Right lung (tissue), 5 donors: ENCODE results near the gene STAG2. TPM values are rescaled to one million over a fixed set of nuclear protein-coding genes. Genes with fewer than 3 reads are reported as not detected.

Source experiments
- DNase-seq, 2 donors: peaks; one replicate each; pipeline ENCODE4 v3.0.0-alpha.2; 2013
- polyA plus RNA-seq, 5 donors: library from polyadenylated mRNA; unstranded; fragments of 120-200 nt; gene quantifications; one replicate each; pipeline versions ENCODE4 v1.2.1 to v1.2.3, GENCODE V29; 2013; ENCODE audit warnings: inconsistent platforms in 1 of 5, low replicate concordance in 1 of 5; ENCODE audit not compliant: insufficient read length in 5 of 5, insufficient read depth in 1 of 5

STAG2 gene
- polyA plus RNA-seq, 5 donors = 71.1 to 145 (median 135) TPM

DNA sequence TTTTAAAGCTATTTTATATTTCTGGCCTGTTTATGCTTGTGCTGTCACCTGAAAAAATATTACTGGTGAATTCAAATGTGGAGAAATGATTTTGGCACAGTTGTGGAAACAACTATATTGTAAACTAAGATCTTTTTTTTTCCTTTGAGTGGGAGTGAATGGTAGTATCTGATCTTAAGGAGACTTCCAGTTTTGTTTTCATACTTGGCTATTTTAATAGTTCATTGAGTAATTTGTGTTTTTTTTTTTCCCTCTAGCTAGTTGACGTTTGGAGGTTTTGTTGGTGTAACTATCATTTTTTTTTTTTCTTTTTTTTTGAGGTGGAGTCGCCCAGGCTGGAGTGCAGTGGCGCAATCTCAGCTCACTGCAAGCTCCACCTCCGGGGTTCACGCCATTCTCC is 10.5 kb downstream of the STAG2 start:
- DNase-seq = no peak

DNA sequence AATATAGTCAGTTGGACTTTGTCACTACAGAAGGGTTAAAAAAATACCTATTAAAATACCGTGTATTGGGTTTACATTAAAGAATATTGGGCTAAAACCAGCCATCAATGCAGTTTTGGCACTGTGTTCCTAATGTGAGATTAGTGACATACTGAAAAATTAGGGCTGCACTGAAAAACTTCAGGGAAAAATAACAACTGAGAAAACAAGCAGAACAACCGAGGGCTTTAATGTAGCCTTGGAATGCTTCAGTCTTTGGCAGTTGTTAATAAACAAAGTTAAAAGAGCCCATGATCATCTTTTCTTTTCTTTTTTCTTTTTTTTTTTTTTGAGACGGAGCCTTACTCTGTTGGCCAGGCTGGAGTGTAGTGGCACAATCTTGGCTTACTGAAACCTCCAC is 12.4 kb downstream of the STAG2 start:
- DNase-seq = no peak

DNA sequence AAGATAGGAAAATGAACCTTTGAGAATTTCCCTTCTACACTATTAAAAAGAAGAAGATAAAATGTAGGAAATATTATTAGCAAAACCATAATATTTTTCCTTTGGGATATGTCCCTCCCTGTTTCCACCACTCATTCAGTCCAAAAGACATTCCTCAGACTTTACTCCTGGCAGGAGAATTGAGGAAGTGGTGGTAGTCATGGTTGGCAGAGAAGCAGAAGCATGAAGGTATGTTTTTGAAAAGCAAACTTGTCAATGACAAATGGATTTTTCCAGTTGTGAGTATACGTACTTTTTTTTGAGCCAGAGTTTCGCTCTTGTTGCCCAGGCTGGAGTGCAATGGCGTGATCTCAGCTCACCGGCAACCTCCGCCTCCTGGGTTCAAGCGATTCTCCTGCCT is 13.7 kb downstream of the STAG2 start:
- DNase-seq = no peak

DNA sequence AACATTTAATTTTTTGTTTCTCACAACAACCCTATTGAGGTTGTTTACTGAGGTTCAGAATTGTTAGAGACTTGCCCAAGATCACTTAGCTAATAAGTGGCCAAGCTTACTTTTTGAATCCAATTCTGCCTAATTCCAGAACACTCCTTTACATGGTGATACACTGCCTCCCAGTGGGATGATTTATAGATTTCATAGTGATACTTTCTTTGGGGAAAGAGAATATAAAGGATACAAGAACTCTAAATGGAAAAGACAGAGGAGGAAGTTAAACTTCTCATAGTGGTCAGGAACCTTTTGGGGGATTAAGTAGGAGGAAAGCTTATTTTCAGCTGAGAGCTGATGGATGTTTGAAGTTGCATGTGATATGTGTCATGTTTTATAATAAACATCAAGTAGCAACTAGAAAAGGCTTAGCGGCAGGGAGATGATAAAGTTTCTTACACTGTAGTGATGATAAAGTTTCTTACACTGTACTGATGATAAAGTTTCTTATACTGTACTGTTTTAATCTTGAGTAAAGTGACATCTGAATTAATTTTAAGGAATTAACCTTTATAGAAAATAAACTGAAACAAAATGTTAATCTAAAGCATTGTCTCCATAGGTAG is 15.3 kb downstream of the STAG2 start:
- DNase-seq = no peak

DNA sequence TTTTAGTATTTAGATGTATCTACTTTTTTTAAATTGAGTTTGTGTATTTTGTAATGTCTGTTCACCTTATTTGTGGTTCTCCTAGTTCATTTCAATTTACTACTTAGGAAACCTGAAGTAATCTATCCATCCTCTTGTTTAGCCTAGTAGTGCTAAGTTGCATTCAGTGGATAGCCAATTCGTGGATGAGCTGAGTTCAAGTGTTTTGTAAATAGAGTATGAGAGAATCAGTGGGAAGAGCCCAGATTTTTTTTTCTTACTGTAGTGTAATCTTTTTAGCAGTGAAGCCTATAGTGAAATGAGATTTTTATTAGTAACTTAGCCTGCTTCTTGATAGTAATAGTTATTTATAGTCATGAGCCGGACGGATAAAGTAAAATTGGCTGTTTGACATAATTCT is 21.7 kb downstream of the STAG2 start:
- no peak for DNase-seq

DNA sequence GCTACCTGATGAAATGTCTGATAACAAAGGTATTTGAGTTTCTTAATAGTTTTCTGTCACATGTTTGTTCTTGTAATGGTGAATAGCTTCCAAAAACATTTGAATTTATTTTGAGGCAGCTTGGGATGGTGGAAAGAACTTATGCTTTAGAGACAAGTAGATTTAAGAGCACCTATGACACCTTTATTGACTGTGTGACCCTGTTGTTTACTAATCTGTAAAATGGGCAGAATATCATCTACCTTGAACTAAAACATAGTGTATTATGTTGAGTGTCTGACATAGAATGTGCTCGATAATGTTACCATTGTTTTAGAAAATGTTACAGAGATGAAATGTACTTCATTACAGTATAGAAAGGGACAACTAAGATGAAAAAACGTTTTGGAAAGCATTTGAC is 24.9 kb downstream of the STAG2 start:
- DNase-seq = no peak

DNA sequence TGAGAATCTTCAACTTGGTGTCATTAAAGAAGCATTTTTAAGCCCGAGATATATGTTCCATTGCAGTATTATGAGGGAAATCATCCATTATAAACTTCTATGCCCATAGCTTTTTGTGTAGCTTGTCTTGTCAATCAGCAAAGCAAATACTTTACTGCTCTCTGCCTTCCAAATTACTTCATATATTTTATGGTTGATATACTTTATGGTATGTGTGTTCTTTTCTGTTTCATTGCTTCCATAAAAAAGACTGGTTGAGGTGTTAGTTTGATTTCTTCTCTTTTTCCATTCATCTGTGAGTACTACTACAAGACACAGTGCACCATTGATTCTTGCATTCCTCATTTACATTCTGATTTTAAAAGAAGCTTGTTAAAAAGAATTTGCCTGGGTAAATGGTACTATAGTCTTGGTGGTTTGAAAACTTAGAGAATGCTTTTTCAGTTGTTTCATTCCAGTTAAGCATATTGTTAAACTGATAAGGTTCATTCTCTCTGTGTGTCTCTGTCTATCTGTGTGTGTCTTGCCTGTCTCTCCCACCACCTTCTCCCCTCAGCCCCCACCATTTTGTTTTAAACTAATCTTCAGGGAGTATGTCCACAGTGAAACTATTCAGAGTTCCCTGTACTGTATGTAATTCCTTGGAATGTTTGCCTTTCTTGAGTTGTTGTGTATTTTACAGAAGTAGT is 27.1 kb downstream of the STAG2 start:
- no peak for DNase-seq

DNA sequence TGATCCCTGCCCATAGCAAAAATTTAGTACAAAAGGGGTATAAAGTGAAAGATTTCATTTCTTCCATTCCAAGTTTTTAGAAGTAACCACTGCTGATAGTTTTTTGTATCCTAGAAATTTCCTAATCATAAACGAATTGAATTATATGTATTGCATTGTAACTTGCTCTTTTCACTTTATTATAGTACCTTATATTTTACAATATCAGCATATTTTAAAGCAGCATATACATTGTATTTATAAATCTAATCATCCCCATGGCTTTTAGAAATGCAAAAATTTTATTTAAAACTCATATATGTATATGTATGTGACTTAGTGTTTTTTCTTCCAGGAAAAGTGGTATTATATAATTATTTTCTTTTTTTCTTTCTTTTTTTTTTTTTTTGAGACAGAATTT is 27.7 kb downstream of the STAG2 start:
- no peak for DNase-seq

DNA sequence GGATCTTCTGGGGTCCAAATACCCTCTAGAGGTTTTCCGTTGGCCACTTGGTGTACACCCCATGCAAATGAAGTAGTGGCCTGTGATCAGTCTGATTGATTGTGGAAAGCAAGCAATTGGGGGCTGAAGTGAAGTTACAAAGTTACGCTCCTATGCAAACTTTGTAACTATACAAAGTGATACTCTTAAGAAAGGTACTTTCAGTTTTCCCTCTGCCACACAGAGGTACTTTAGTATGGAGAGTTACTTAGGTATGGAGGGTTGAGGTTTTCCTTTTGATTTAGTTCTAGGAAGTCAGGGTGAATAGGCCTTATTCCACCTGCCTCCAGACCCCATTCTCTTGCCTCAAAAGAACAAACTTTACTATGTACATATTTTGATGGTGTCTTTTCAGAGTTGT is 28.7 kb downstream of the STAG2 start:
- DNase-seq = no peak

DNA sequence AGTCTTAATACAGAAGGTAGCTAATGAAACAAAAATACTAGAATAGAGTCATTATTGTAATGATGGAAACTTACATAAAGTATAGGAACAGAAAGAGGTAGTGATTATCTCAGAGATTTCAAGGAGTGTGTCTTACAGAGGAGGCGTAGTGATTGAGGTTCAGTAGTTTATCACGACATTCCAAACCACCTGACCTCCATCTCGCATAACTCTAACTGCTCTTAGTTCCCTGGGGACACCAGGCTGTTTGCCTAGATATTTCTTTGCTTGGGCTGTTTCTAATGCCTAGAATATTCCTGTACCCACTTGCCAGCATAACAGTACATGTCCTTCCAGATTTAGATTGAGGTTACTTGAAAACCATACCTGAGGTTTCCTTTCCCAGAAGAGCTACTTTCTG is 29.1 kb downstream of the STAG2 start:
- no peak for DNase-seq

DNA sequence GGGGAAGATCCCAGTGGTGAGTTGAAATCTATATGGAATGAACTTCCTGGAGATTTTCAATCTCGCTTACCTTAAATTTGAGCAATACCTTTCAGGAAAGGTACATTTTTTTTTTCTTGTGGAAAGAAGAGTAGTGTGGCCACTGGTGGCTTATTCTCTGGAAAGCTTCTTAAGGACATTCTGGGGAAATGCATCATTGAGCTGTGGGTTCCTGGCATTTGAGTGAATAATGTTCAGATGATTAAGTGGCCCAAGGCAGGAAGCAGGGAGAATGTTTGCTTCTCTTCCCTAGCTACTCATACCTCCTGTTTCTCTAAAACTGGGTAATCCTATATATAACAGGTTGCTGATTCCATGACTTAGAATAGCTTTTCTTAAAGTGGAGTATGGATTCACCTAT is 31.8 kb downstream of the STAG2 start:
- no peak for DNase-seq

DNA sequence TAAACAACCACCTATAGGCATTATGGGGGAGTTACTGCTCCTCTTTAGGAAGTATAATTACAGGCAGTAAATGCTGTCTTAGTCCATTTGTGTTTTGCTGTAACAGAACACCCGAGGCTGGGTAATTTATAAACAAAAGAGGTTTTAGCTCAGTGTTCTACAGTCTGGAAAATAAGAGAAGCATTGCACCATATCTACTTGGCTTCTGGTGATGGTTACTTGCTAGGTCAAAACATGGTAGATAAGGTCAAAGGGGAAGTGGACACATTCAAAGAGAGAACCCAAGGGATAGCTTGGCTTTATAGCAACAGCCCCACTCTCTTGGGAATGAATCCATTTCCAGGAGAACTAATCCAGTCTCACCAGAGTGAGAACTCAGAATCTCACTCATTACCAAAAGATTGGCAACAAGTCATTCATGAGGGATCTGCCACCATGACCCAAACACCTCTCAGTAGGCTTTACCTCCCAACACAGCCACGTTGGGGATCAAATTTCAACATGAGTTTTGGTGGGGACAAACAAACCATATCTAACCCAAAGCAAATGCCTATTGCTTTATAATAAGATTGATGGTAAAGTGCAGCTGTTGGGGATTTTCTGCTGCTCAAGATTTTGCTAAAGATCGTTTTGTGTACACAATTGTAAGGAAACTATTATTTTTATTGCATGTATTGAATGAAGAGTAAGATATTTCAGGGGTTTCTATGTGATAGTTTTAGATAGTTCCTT is 32.6 kb downstream of the STAG2 start:
- DNase-seq = no peak

DNA sequence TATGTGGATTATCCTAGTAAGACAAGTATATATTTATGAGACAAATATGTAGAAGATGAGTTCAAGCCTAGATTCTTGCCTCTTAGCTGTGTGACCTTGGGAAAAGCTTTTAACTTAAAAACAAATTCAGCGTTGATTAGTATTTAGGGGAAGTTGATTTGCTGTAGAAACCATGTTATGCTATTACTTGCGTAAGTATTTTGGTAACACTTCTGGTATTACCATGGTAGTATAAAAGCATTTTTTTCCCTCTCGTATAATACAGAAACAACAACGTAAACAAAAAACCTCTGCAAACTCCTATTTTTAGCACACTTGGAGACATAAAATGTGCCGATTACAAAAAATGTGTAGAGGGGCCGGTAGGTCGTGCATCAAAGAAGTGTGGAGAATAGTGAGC is 33.2 kb downstream of the STAG2 start:
- no peak for DNase-seq

DNA sequence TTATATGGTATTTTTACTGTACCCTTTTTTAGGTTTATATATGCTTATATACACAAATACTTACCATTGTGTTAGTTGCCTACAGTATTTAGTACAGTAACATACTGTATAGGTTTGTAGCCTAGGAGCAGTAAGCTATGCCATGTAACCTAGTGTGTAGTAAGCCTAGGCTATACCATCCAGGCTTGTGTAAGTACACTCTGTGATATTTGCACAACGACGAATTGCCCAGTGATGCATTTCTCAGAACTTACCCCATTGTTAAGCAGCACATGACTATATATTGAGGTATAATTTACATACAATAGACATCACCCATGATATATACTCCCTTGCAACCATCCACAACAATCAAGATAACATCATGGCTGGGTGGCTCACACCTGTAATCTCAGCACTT is 40.1 kb downstream of the STAG2 start:
- DNase-seq = no peak

DNA sequence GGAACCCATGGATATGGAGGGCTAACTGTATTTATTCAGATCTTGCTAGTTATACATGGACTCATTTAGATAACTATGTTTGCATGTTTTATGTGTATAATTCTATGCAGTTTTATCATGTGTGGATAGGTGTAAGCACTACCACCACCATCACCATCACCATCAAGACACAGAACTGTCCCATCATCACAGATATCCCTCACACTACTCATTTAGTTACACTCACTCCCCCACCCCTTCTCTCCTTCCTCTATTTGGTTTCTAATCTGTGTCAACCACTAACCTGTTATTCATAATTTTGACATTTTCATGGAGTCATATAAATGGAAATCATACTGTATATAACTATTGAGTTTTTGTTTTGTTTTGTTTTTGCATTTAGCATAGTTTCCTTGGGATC is 43.7 kb downstream of the STAG2 start:
- no peak for DNase-seq

DNA sequence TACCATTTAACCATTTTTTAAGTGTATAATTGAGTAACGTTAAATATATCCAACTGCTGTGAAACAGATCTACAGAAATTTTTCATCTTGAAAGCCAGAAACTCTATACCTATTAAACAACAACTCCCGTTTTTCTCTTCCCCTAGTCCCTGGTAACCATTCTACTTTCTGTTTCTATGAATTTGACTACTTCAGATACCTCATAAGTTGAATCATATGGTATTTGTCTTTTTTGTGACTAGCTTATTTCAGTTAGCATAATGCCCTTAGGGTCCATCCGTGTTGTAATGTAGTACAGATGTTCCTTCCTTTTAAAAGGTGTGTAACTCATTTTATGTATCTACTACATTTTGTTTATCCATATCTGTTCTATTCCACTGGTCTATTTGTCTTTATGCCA is 48.7 kb downstream of the STAG2 start:
- no peak for DNase-seq

DNA sequence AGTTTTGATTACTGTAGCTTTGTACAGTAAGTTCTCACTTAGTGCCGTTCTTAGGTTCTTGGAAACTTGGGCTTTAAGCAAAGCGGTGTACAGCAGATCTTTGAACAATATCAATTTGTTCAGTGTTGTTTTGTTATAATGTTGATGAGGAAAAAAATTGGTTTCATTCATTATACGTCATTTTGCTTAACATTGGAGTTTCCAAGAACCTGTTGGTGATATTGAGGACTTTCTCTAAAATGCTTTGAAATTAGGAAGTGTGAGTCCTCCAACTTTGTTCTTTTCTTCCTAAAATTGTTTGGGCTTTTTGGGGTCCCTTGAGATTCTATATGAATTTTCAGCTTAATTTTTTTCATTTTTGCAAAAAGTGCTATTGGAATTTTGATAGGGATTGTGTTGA is 49.1 kb downstream of the STAG2 start:
- DNase-seq = no peak

DNA sequence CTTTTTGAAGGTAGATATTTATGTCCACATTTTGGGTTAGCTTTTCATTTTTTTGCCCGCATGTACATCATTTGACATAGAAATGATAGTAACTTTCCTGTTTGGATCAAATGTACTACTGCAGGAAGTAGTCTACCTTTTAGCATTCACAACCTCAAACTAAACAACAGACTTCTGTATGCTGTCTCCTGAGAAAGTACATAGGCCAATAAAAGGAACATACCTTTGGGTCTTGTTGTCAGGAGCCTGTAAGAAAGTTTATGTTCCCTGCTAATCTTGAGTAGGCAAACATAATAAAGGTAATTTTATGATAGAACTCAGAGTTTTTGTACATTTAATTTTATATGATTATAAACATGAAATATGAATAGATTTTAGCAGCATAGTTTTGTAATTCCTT is 54.2 kb downstream of the STAG2 start:
- no peak for DNase-seq

DNA sequence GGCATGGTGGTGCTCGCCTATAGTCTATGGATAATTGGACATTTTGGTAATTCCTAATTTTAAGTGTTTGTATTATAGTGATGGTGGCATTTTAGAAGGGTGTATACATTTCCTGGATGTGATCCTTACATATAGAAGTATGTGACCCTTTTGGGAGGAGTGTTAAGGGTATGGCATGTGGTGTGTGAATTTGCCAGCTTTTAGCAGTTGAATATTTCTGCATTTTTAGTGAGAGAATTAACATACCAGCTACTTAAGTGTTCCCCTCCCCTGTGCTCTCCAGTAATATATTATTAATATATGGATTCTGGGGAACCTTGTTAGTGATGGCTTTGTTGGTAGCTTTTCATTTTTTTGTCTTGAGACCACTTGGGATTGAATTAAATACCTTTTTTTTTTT is 55.3 kb downstream of the STAG2 start:
- no peak for DNase-seq

DNA sequence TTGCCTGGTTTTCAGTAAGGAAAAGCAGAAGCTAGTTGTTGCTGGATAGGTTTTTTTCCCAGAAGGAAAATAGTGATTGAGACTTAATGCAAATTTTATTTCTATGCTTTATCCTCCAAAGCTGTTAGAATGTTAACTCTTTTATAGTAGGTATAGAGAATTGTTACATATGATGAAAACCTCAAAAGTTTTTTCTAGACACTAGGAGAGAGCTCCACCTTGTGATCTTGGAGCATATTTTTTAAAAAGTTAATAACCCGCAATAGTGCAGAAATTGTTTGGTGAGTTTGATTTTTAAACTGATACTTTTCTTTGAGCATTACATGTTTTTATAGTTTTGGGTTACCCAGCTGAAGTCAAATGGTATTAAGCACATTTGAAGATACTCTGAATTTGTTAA is 56.5 kb downstream of the STAG2 start:
- no peak for DNase-seq

DNA sequence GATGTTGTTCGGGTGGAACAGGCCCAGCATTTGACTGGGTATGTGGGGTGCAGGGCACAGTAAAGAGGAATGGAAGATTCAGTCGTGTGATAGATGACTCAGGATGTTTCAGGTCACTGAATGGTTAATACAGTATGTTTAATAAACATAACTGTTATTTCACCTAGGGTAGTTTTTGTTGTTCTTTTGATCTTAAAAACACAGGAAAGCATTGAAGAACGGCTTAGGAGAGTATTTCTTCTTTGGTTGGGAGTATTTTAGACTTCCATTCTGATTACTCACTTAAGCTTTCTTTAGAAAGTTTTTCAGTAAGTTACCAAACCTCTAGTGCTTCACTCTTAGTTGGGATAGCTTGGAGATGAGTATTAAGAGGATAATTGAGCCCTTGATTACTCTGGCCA is 62.3 kb downstream of the STAG2 start:
- DNase-seq = no peak

DNA sequence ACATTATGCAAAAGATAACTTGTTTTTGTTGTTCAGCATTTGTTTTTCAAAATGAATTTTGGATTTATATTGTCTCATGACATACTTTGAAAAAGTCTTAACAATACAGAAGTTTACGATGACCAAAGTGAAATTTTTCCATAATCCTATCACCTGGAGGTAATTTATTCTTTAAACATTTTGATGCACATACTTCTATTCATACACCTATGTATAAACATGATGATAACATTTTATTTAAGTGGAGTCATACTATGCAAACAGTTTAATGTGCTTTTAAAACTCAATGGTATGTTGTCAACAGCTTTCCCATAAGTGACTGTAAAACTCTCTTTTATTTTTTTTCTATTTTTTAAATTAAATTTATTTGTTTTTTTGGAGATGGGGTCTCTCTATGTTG is 65.0 kb downstream of the STAG2 start:
- DNase-seq = no peak

DNA sequence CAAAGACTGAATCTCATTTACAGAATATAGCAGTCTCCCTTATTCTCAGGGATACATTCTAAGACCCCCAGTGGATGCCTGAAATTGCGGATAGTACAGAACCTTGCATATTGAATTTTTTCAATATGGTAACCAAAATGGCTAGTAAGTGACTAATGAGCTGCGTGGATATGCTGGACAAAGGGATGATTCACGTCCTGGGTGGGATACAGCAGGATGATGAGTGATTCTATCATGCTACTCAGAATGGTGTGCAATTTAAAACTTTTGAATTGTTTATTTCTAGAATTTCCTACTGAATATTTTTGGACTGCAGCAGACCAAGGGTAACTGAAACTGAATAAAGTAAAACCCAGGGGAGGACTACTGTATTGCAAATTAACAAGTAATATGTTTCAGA is 66.7 kb downstream of the STAG2 start:
- no peak for DNase-seq

DNA sequence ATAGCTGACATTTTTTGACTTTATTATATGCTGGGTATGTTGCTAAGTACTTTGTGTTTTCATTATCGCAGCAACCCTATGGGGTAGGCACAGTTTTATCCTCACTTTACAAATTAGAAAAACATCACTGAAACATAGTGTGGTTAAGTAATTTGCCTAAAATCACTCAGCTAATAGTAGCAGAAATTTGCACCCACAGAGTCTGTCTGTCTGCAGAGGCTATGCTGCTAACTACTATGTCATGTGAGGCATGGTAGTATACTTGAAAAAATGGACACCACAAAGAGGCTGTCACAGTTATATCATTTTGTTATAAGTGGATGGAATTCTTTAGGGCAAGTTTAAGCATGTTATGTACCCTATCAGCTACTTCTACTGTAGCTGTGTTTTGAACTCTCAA is 69.0 kb downstream of the STAG2 start:
- DNase-seq = no peak
